NCI-H1092 treated with DMSO at 0.1 percent for 48 hours (cell line): ENCODE measurements around the gene LILRA6.
"Not testable (repeated sequence)": the region's sequence is repeated elsewhere in the genome, so short reads cannot be mapped to it uniquely, and the experiment has no call there.

Experiments
- DNase-seq: peaks from one replicate; lab custom pipeline; 2025; lab: John Stamatoyannopoulos, UW

The LILRA6 gene

GRCh38 chr19:54207983-54208783 is 34.4 kb downstream of the LILRA6 start:
- no peak for DNase-seq

GRCh38 chr19:54207676-54207982 is 35.0 kb downstream of the LILRA6 start:
- no peak for DNase-seq

GRCh38 chr19:54207193-54207592 is 35.4 kb downstream of the LILRA6 start:
- DNase-seq = not testable (repeated sequence)

- no peak for DNase-seq
Measured at GRCh38 chr19:54206831-54207177, 35.8 kb downstream of the LILRA6 start.

GRCh38 chr19:54206030-54206830 is 36.4 kb downstream of the LILRA6 start:
- no peak for DNase-seq

GRCh38 chr19:54204767-54205468 is 37.7 kb downstream of the LILRA6 start:
- no peak for DNase-seq

GRCh38 chr19:54203151-54203611 is 39.4 kb downstream of the LILRA6 start:
- no peak for DNase-seq

GRCh38 chr19:54201980-54202379 is 40.6 kb downstream of the LILRA6 start:
- no peak for DNase-seq

GRCh38 chr19:54201172-54201701 is 41.4 kb downstream of the LILRA6 start:
- no peak for DNase-seq

- no peak for DNase-seq
Measured at GRCh38 chr19:54199401-54199800, 43.2 kb downstream of the LILRA6 start.

- DNase-seq = no peak
Measured at GRCh38 chr19:54197121-54197520, 45.5 kb downstream of the LILRA6 start.

- no peak for DNase-seq
Measured at GRCh38 chr19:54196536-54196935, 46.1 kb downstream of the LILRA6 start.

- DNase-seq = not testable (repeated sequence)
Measured at GRCh38 chr19:54194463-54194862, 48.1 kb downstream of the LILRA6 start.

GRCh38 chr19:54193011-54193410 is 49.6 kb downstream of the LILRA6 start:
- no peak for DNase-seq

GRCh38 chr19:54191811-54192453 is 50.7 kb downstream of the LILRA6 start:
- no peak for DNase-seq

- DNase-seq = peak; percentile 83
Measured at GRCh38 chr19:54191011-54191810, 51.4 kb downstream of the LILRA6 start, which contains the start of gene TSEN34. Gene TSEN34, plus strand, starts transcription at chr19:54191308. Its CDS starts 57 bp downstream, at chr19:54191365.

GRCh38 chr19:54190503-54191010 is 52.0 kb downstream of the LILRA6 start:
- peak; percentile 97 for DNase-seq

- DNase-seq = peak; percentile 98
Measured at GRCh38 chr19:54189735-54190502, 52.7 kb downstream of the LILRA6 start.

- no peak for DNase-seq
Measured at GRCh38 chr19:54189145-54189734, 53.4 kb downstream of the LILRA6 start, which contains the start of gene MBOAT7. Gene MBOAT7, minus strand, starts transcription at chr19:54189580. Its CDS starts 1,072 bp downstream, at chr19:54188508.
